K562 (cell line): Measurements from ENCODE around the gene IGSF9. TPM values are rescaled to one million over a fixed set of nuclear protein-coding genes. Genes with fewer than 3 reads are reported as not detected.

Experiments used
- ATAC-seq: fragments of 200-7000 bp; cut with Tn5 transposase; 3 replicates; pipeline ENCODE4 v1.9.1; 2020; ENCODE audit warnings: moderate library complexity
- BruUV-seq: library from RNA; stranded (reverse); fragments of 400-500 nt; replicated peaks from 2 replicates; lab custom pipeline; 2021; lab: Mats Ljungman, UMichigan
- CTCF ChIA-PET: fragments of 300-600 bp; formaldehyde crosslinking; extraction: SDS; loops from one replicate; lab custom pipeline; 2021; ENCODE audit warnings: low intra/inter-chr PET ratio; lab: Yijun Ruan, JAX
- POLR2A ChIA-PET: fragments of 300-600, 350-650 bp; sonication (Branson Sonifier 250); formaldehyde crosslinking; extraction: SDS; loops from one replicate; lab custom pipeline; 2021; ENCODE audit warnings: antibody characterized with exemption, inconsistent platforms; lab: Yijun Ruan, JAX
- DNase-seq, 4 experiments: peaks; one replicate each; pipeline versions ENCODE4 v3.0.0 to v3.0.0-alpha.2; 2011 to 2018; ENCODE audit warnings: low spot score in 3 of 4, mixed read lengths in 3 of 4; ENCODE audit errors: extremely low read depth in 1 of 4
- FAIRE-seq: peaks from 2 replicates; lab custom pipeline; 2011; peaks lifted over from hg19 to GRCh38; lab: Jason Lieb, UNC
- H2AFZ ChIP-seq: 2 replicates; pipeline ENCODE4 v1.6.0; 2011; ENCODE audit warnings: low read depth, low read length, control low read depth, inconsistent platforms
- H3K27ac ChIP-seq: fragments of 200-600 bp; 3 replicates; pipeline ENCODE4 v1.8.0; 2011; ENCODE audit warnings: low read depth, mild to moderate bottlenecking, control low read depth, inconsistent platforms, low read length, moderate library complexity, mixed read lengths; ENCODE audit errors: extremely low read depth
- H3K27me3 ChIP-seq, 2 experiments: fragments of 300-600 bp in 1 of 2; 2 replicates in 1 of 2; 3 replicates in 1 of 2; pipeline versions ENCODE4 v1.6.0 to v1.8.0; 2011; ENCODE audit warnings: inconsistent platforms in 2 of 2, low read length in 2 of 2, mild to moderate bottlenecking in 1 of 2, mixed read lengths in 1 of 2, moderate library complexity in 1 of 2; ENCODE audit not compliant: control insufficient read depth in 2 of 2, insufficient read depth in 2 of 2
- H3K36me3 ChIP-seq: fragments of 300-600 bp; 3 replicates; pipeline ENCODE4 v1.8.0; 2011; ENCODE audit warnings: mild to moderate bottlenecking, low read length, inconsistent platforms; ENCODE audit not compliant: control insufficient read depth, insufficient read depth
- H3K4me1 ChIP-seq, 2 experiments: fragments of 200-600 bp in 1 of 2; replicated peaks in 1 of 2; 2 replicates in 1 of 2; 3 replicates in 1 of 2; pipeline versions ENCODE4 v1.5.1 to v1.8.0; 2011; ENCODE audit warnings: inconsistent platforms in 2 of 2, low read length in 2 of 2, mild to moderate bottlenecking in 1 of 2, mixed read lengths in 1 of 2, moderate library complexity in 1 of 2; ENCODE audit not compliant: control insufficient read depth in 2 of 2, insufficient read depth in 2 of 2
- H3K4me2 ChIP-seq: 2 replicates; pipeline ENCODE4 v1.6.1; 2011; ENCODE audit warnings: low read length, control low read depth, inconsistent platforms, mixed read lengths; ENCODE audit not compliant: insufficient read depth
- H3K4me3 ChIP-seq: fragments of 200-600 bp; sonication (generic), shearing (Covaris generic); 2 replicates; pipeline ENCODE4 v1.5.1; 2016; ENCODE audit warnings: control low read depth, inconsistent platforms
- H3K79me2 ChIP-seq: fragments of 200-600 bp; 3 replicates; pipeline ENCODE4 v1.8.0; 2011; ENCODE audit warnings: low read length, inconsistent platforms; ENCODE audit not compliant: control insufficient read depth, insufficient read depth
- H3K9ac ChIP-seq, 2 experiments: 2 replicates each; pipeline versions ENCODE4 v1.6.0 to v1.6.1; 2011; ENCODE audit warnings: low read depth in 2 of 2, low read length in 2 of 2, control low read depth in 1 of 2, inconsistent platforms in 1 of 2, mild to moderate bottlenecking in 1 of 2, mixed read lengths in 1 of 2; ENCODE audit not compliant: insufficient read depth in 1 of 2
- H3K9me1 ChIP-seq: one replicate; pipeline ENCODE4 v1.6.0; 2011; ENCODE audit warnings: inconsistent platforms, mild to moderate bottlenecking, low read length, moderate library complexity; ENCODE audit not compliant: control insufficient read depth, insufficient read depth
- H3K9me3 ChIP-seq: replicated peaks from 2 replicates; pipeline ENCODE4 v1.5.1; 2011; ENCODE audit warnings: low read depth, low read length, inconsistent platforms; ENCODE audit not compliant: control insufficient read depth, insufficient read depth
- H4K20me1 ChIP-seq: replicated peaks from 2 replicates; pipeline ENCODE4 v1.6.1; 2011; ENCODE audit warnings: low read length, inconsistent platforms, mixed read lengths; ENCODE audit not compliant: control insufficient read depth, insufficient read depth
- EGR1 ChIP-seq: fragments of 450-650 bp; conservative IDR thresholded peaks from 2 replicates; pipeline ENCODE4 v1.6.1; 2017; ENCODE audit warnings: mild to moderate bottlenecking
- GTF2B ChIP-seq: IDR thresholded peaks from 2 replicates; pipeline ENCODE4 v1.6.1; 2011; ENCODE audit not compliant: insufficient read length; ENCODE audit errors: extremely low read depth
- ZNF639 ChIP-seq, 2 experiments: fragments of 200-800 bp in 1 of 2; sonication (Bioruptor generic) in 1 of 2; sonication (generic) in 1 of 2; formaldehyde crosslinking in 1 of 2; IDR thresholded peaks in 1 of 2; conservative IDR thresholded peaks in 1 of 2; 2 replicates each; pipeline versions ENCODE4 v1.5.0 to v1.6.1; 2016 to 2020; ENCODE audit warnings: missing compliant biosample characterization in 1 of 2, missing genetic modification characterization in 1 of 2, missing genetic modification reagents in 1 of 2
- ZNF695 ChIP-seq: fragments of 450-650 bp; formaldehyde crosslinking; IDR thresholded peaks from 2 replicates; pipeline ENCODE4 v1.4.0; 2020; ENCODE audit warnings: mild to moderate bottlenecking, moderate library complexity
- WGBS: fragments of 100-300 bp; shearing (Covaris generic); methylation state at CpG from one replicate; pipeline ENCODE4 v1.1.6; 2016; ENCODE audit warnings: low coverage, mixed read lengths; ENCODE audit not compliant: insufficient coverage; ENCODE audit errors: missing lambda C conversion rate; 5-methylcytosine and 5-hydroxymethylcytosine counted together
- in situ Hi-C: fragments of 300-500 bp; cut with MboI; formaldehyde crosslinking; loops from 4 replicates; pipeline ENCODE4 v1.15.0; 2018; ENCODE audit warnings: inconsistent platforms, mixed read lengths
- intact Hi-C: fragments of 100-400 bp; cut with micrococcal nuclease; formaldehyde crosslinking; loops from 2 replicates; pipeline ENCODE4 v1.14.2; 2022
- polyA plus RNA-seq, 8 experiments: library from polyadenylated mRNA; depleted of rRNA in 4 of 8; stranded (reverse) in 5 of 8; unstranded in 3 of 8; fragments of >200 nt; fragmentation: Nextera tagmentation in 2 of 8; fragmentation: Illumina TruSeq in 1 of 8; extraction: Ambion mirVana in 2 of 8; extraction: Trizol in 1 of 8; gene quantifications; 2 replicates each; pipeline versions ENCODE4 v1.2.1 to v1.2.3, GENCODE V29; 2011 to 2014; ENCODE audit warnings: inconsistent platforms in 1 of 8, missing spikeins in 1 of 8
- total RNA-seq, 7 experiments: library from RNA; depleted of rRNA in 6 of 7; stranded (reverse); fragments of >200 nt in 6 of 7; fragmentation: Illumina TruSeq in 2 of 7; extraction: Trizol in 2 of 7; gene quantifications; 2 replicates each; pipeline versions ENCODE4 v1.2.1 to v1.2.3, GENCODE V29; 2011 to 2021; ENCODE audit warnings: low replicate concordance in 1 of 7

The IGSF9 gene
- total and polyA plus RNA-seq, 9 of the 15 experiments (the other 6 are each of a cell fraction or from before 2014, with no cell fraction given) = 0.03 to 0.29 (median 0.07) TPM; not detected in 1

GRCh38 chr1:159940006-159940620 lies 5.3 kb downstream of the IGSF9 start:
- FAIRE-seq = no peak
- no peak for ATAC-seq

More at GRCh38 chr1:159940006-159940620, 5.3 kb downstream of the IGSF9 start:
- H3K36me3 ChIP-seq = no peaks in the 10 kb centered on the region
- WGBS = 37% methylated on average over 10 of the region's 11 CpGs
- ChIA-PET POLR2A (interaction anchor here (1.1 to 1.2 kb wide), 2 partner anchors 17 to 103 kb away, joined by 3 to 4 read pairs; no protein-coding TSS in a partner anchor), CTCF (interaction anchor here (6.5 kb wide), 1 partner anchor 66 kb away, joined by 75 read pairs; no protein-coding TSS in a partner anchor)
- peaks cover 3 to 52% of the 10 kb centered on the region in 2 experiments for H3K27me3 ChIP-seq
- no peak for TF ChIP-seq GTF2B
- TF ChIP-seq ZNF639 (CRISPR knock-in tag; conservative IDR thresholded peaks at IDR 0.05 in 1 of 2, IDR thresholded peaks at IDR 0.05 in 1 of 2) = no peak
- no peak for TF ChIP-seq EGR1
- no peak for TF ChIP-seq ZNF695
- TF ChIP-seq, all 486 proteins: peak for 0
- in situ Hi-C loops (no loop called here), intact Hi-C loops (no loop called here)
- no peak overlapping the region for H3K4me2 ChIP-seq
- no peaks in the 10 kb centered on the region for H3K9me3 ChIP-seq
- no peak overlapping the region for H3K9ac ChIP-seq
- H3K4me3 ChIP-seq = no peak overlapping the region
- H3K9me1 ChIP-seq = no peaks in the 10 kb centered on the region
- no peak for DNase-seq
- H3K27ac ChIP-seq = no peak overlapping the region
- H3K4me1 ChIP-seq = peaks cover 4 to 17% of the 10 kb centered on the region in 2 experiments; a peak in 4 of 5 replicates
- H2AFZ ChIP-seq = no peak overlapping the region
- BruUV-seq = no TSS peak
- no peaks in the 10 kb centered on the region for H3K79me2 ChIP-seq
- peaks cover 7% of the 10 kb centered on the region; the same call in 1 of the 2 replicates for H4K20me1 ChIP-seq
